Smooth muscle cell (in vitro differentiated cells): Measurements from ENCODE around the gene TPCN2. TPM values are rescaled to one million over a fixed set of nuclear protein-coding genes. Genes with fewer than 3 reads are reported as not detected.

ENCODE experiments used
- DNase-seq: peaks from one replicate; lab custom pipeline; 2025; ENCODE audit not compliant: unreplicated experiment; lab: John Stamatoyannopoulos, UW
- H2AFZ ChIP-seq: fragments of 200-600 bp; sonication (generic); 2 replicates; pipeline ENCODE4 v1.6.0; 2016; ENCODE audit warnings: antibody characterized with exemption, low read depth, mild to moderate bottlenecking
- H3F3A ChIP-seq: fragments of 200-600 bp; sonication (generic); 2 replicates; pipeline ENCODE4 v1.6.0; 2017; ENCODE audit warnings: antibody characterized with exemption, low read depth
- H3K27ac ChIP-seq: fragments of 200-600 bp; sonication (generic); 2 replicates; pipeline ENCODE4 v1.5.1; 2016; ENCODE audit warnings: low read depth, mild to moderate bottlenecking
- H3K27me3 ChIP-seq: fragments of 200-600 bp; sonication (generic); 2 replicates; pipeline ENCODE4 v1.6.1; 2016; ENCODE audit warnings: low read depth, mild to moderate bottlenecking
- H3K36me3 ChIP-seq: fragments of 200-600 bp; sonication (generic); 2 replicates; pipeline ENCODE4 v1.5.1; 2016; ENCODE audit warnings: low read depth
- H3K4me1 ChIP-seq: fragments of 200-600 bp; sonication (generic); 2 replicates; pipeline ENCODE4 v1.5.1; 2016; ENCODE audit warnings: low read depth
- H3K4me2 ChIP-seq: fragments of 200-600 bp; sonication (generic); 2 replicates; pipeline ENCODE4 v1.6.0; 2016; ENCODE audit warnings: mild to moderate bottlenecking
- H3K4me3 ChIP-seq: fragments of 200-600 bp; sonication (generic); 2 replicates; pipeline ENCODE4 v1.5.1; 2016; ENCODE audit warnings: mild to moderate bottlenecking
- H3K79me2 ChIP-seq: fragments of 200-600 bp; sonication (generic); 2 replicates; pipeline ENCODE4 v1.6.0; 2016; ENCODE audit warnings: low read depth, mild to moderate bottlenecking
- H3K9ac ChIP-seq: fragments of 200-600 bp; sonication (generic); 2 replicates; pipeline ENCODE4 v1.6.0; 2016; ENCODE audit warnings: low read depth
- H3K9me3 ChIP-seq: fragments of 200-600 bp; sonication (generic); replicated peaks from 2 replicates; pipeline ENCODE4 v1.5.1; 2016; ENCODE audit warnings: low read depth
- H4K20me1 ChIP-seq: fragments of 200-600 bp; sonication (generic); 2 replicates; pipeline ENCODE4 v1.6.0; 2016; ENCODE audit warnings: low read depth
- CTCF ChIP-seq: fragments of 200-600 bp; sonication (generic); IDR thresholded peaks from 2 replicates; pipeline ENCODE4 v1.5.1; 2017; ENCODE audit warnings: borderline replicate concordance, mild to moderate bottlenecking, antibody characterized with exemption; ENCODE audit not compliant: insufficient read depth, poor library complexity, severe bottlenecking
- WGBS: methylation state at CpG from one replicate; pipeline ENCODE4 v1.1.7; 2016; ENCODE audit warnings: low lambda C conversion rate; 5-methylcytosine and 5-hydroxymethylcytosine counted together
- polyA plus RNA-seq: library from polyadenylated mRNA; unstranded; fragments of >200 nt; fragmentation: Nextera tagmentation; extraction: Ambion mirVana; gene quantifications from 2 replicates; pipeline ENCODE4 v1.2.1, GENCODE V29; 2016
- total RNA-seq: library from RNA; depleted of rRNA; stranded (reverse); fragments of >200 nt; gene quantifications from 2 replicates; pipeline ENCODE4 v1.2.3, GENCODE V29; 2014

Gene TPCN2
- total and polyA plus RNA-seq, 2 experiments from 2014 or later = 7.4 to 10.5 TPM

- Histone ChIP-seq H3K9ac (no peak overlapping the region), H3K27ac (no peak overlapping the region), H3K4me2 (no peak overlapping the region), H3K9me3 (no peaks in the 10 kb centered on the region), H3K27me3 (no peaks in the 10 kb centered on the region), H3K79me2 (peaks cover 4% of the 10 kb centered on the region), H2AFZ (no peak overlapping the region), H3K4me1 (no peaks in the 10 kb centered on the region), H4K20me1 (peaks cover 52% of the 10 kb centered on the region), H3K4me3 (no peak overlapping the region), H3F3A (no peaks in the 10 kb centered on the region), H3K36me3 (no peaks in the 10 kb centered on the region)
- TF ChIP-seq CTCF = no peak
- WGBS = 98% methylated on average over 18 of the region's 19 CpGs
- DNase-seq = no peak
Measured at GRCh38 chr11:69065147-69065710, 16.5 kb downstream of the TPCN2 start.

GRCh38 chr11:69066122-69067112 is 17.7 kb downstream of the TPCN2 start:
- no peak for DNase-seq
- peaks cover 40% of the 10 kb centered on the region for H4K20me1 ChIP-seq
- no peaks in the 10 kb centered on the region for H3K36me3 ChIP-seq
- H3K4me1 ChIP-seq = no peaks in the 10 kb centered on the region
- H2AFZ ChIP-seq = no peak overlapping the region
- H3K4me2 ChIP-seq = no peak overlapping the region
- no peaks in the 10 kb centered on the region for H3K9me3 ChIP-seq
- peaks cover 4% of the 10 kb centered on the region for H3K79me2 ChIP-seq
- WGBS = 94% methylated on average over 30 of the region's 30 CpGs
- H3K27ac ChIP-seq = no peak overlapping the region
- no peak overlapping the region for H3K9ac ChIP-seq
- no peaks in the 10 kb centered on the region for H3K27me3 ChIP-seq
- H3K4me3 ChIP-seq = no peak overlapping the region
- no peak for TF ChIP-seq CTCF
- no peaks in the 10 kb centered on the region for H3F3A ChIP-seq

DNA sequence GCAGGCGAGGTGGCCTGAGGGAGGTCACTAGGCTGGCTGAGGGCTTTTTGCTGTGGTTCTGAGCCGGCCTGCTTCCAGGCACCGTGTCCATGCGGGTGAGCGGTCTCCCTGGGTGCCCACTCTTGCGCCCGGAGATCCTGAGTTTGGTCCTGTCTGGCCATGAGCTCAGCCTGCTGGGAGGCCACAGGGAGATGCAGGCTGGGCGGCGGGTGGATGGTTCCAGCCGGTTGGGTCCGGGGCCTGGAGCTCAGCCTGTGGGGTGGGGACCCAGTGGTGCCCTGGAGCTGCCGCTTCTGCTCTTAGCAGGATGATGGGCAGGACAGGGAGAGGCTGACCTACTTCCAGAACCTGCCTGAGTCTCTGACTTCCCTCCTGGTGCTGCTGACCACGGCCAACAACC is 18.5 kb downstream of the TPCN2 start:
- Histone ChIP-seq H3K36me3 (no peaks in the 10 kb centered on the region), H3K9ac (no peak overlapping the region), H3K4me2 (no peak overlapping the region), H2AFZ (no peak overlapping the region), H3K79me2 (peaks cover 4% of the 10 kb centered on the region), H3K27ac (no peak overlapping the region), H3K9me3 (no peaks in the 10 kb centered on the region), H3K4me1 (no peaks in the 10 kb centered on the region), H3K4me3 (no peak overlapping the region), H4K20me1 (peaks cover 32% of the 10 kb centered on the region), H3F3A (no peaks in the 10 kb centered on the region), H3K27me3 (no peaks in the 10 kb centered on the region)
- TF ChIP-seq CTCF = no peak
- DNase-seq = no peak
- 98% methylated on average over 12 of the region's 13 CpGs for WGBS
